MCF 10A (cell line): ENCODE data around the gene FADS1. TPM values are rescaled to one million over a fixed set of nuclear protein-coding genes. Genes with fewer than 3 reads are reported as not detected.

Source experiments
- BruUV-seq: library from RNA; stranded (reverse); fragments of 400-500 nt; replicated peaks from 2 replicates; lab custom pipeline; 2021; lab: Mats Ljungman, UMichigan
- CTCF ChIA-PET: fragments of 300-600 bp; sonication (Branson Sonifier 250); formaldehyde crosslinking; extraction: SDS; loops from one replicate; lab custom pipeline; 2021; ENCODE audit warnings: antibody characterized with exemption, inconsistent platforms; lab: Yijun Ruan, JAX
- POLR2A ChIA-PET: fragments of 300-600, 350-650 bp; sonication (Branson Sonifier 250); formaldehyde crosslinking; extraction: SDS; loops from one replicate; lab custom pipeline; 2020; ENCODE audit warnings: antibody characterized with exemption, inconsistent platforms; lab: Yijun Ruan, JAX
- DNase-seq: peaks from one replicate; pipeline ENCODE4 v3.0.0-alpha.2; 2018; ENCODE audit not compliant: unreplicated experiment
- H3K27ac Mint-ChIP-seq: one replicate; pipeline ENCODE4 v1.8.0; 2022; ENCODE audit warnings: mild to moderate bottlenecking, low read depth, mixed read lengths; ENCODE audit not compliant: unreplicated experiment
- H3K27me3 Mint-ChIP-seq: one replicate; pipeline ENCODE4 v1.8.0; 2022; ENCODE audit warnings: mixed read lengths; ENCODE audit not compliant: insufficient read depth, unreplicated experiment
- H3K36me3 Mint-ChIP-seq: one replicate; pipeline ENCODE4 v1.8.0; 2022; ENCODE audit warnings: mild to moderate bottlenecking, moderate library complexity, mixed read lengths; ENCODE audit not compliant: insufficient read depth, unreplicated experiment
- H3K4me1 Mint-ChIP-seq: one replicate; pipeline ENCODE4 v1.8.0; 2022; ENCODE audit warnings: mixed read lengths; ENCODE audit not compliant: insufficient read depth, unreplicated experiment
- H3K4me3 Mint-ChIP-seq: one replicate; pipeline ENCODE4 v1.8.0; 2022; ENCODE audit warnings: mild to moderate bottlenecking, moderate library complexity, mixed read lengths; ENCODE audit not compliant: unreplicated experiment
- H3K9me3 Mint-ChIP-seq: one replicate; pipeline ENCODE4 v1.8.0; 2022; ENCODE audit warnings: mixed read lengths; ENCODE audit not compliant: unreplicated experiment
- CTCF ChIP-seq: fragments of 200-600 bp; IDR thresholded peaks from one replicate; pipeline ENCODE4 v1.8.0; 2022; ENCODE audit warnings: antibody characterized with exemption, mild to moderate bottlenecking; ENCODE audit not compliant: unreplicated experiment
- intact Hi-C: fragments of 100-400 bp; cut with micrococcal nuclease; formaldehyde crosslinking; loops from 2 replicates; pipeline ENCODE4 v1.14.1; 2022
- total RNA-seq: library from RNA; stranded (reverse); gene quantifications from 2 replicates; pipeline ENCODE4 v1.2.3, GENCODE V29; 2022

Gene FADS1
- total RNA-seq, 1 experiment from 2014 or later: 27.5 TPM

- H3K27ac Mint-ChIP-seq: no peak overlapping the region
- CTCF ChIA-PET: interaction anchor here (0.6 kb wide), 1 partner anchor 1108 kb away, joined by 5 read pairs; no protein-coding TSS in a partner anchor
- peaks cover 12% of the 10 kb centered on the region for H3K36me3 Mint-ChIP-seq
- peaks cover 6% of the 10 kb centered on the region for H3K4me1 Mint-ChIP-seq
- TF ChIP-seq CTCF: no peak
- no peak for DNase-seq
- no peaks in the 10 kb centered on the region for H3K27me3 Mint-ChIP-seq
- no peak overlapping the region for H3K4me3 Mint-ChIP-seq
- H3K9me3 Mint-ChIP-seq: no peaks in the 10 kb centered on the region
- no TSS peak for BruUV-seq
- POLR2A ChIA-PET: no interaction called here
- intact Hi-C loops: no loop called here
These were observed 39.3 kb upstream of the FADS1 start for GRCh38 chr11:61855939-61856680.

GRCh38 chr11:61854966-61855714, 38.3 kb upstream of the FADS1 start:
- no TSS peak for BruUV-seq
- Mint-ChIP-seq H3K9me3 (no peaks in the 10 kb centered on the region), H3K27me3 (no peaks in the 10 kb centered on the region), H3K27ac (no peak overlapping the region), H3K4me3 (no peak overlapping the region), H3K4me1 (peaks cover under 1% of the 10 kb centered on the region), H3K36me3 (peaks cover 9% of the 10 kb centered on the region)
- no peak for TF ChIP-seq CTCF
- CTCF ChIA-PET: no interaction called here
- intact Hi-C loops: no loop called here
- DNase-seq: no peak
- POLR2A ChIA-PET: no interaction called here

- H3K4me3 Mint-ChIP-seq: no peak overlapping the region
- BruUV-seq: no TSS peak
- POLR2A ChIA-PET: no interaction called here
These were observed 37.5 kb upstream of the FADS1 start for GRCh38 chr11:61854206-61854895.

More at GRCh38 chr11:61854206-61854895, 37.5 kb upstream of the FADS1 start:
- no peaks in the 10 kb centered on the region for H3K4me1 Mint-ChIP-seq
- peaks cover 13% of the 10 kb centered on the region for H3K36me3 Mint-ChIP-seq
- CTCF ChIA-PET: interaction anchor here (0.6 to 0.7 kb wide), 2 partner anchors 11 to 588 kb away, joined by 3 to 5 read pairs; no protein-coding TSS in a partner anchor
- H3K9me3 Mint-ChIP-seq: no peaks in the 10 kb centered on the region
- DNase-seq: no peak
- intact Hi-C loops: no loop called here
- TF ChIP-seq CTCF: no peak
- H3K27me3 Mint-ChIP-seq: no peaks in the 10 kb centered on the region
- no peak overlapping the region for H3K27ac Mint-ChIP-seq
